Esophagus squamous epithelium (tissue), 5 donors: Measurements from ENCODE around the gene RPL12. TPM values are rescaled to one million over a fixed set of nuclear protein-coding genes. Genes with fewer than 3 reads are reported as not detected.

ENCODE experiments used
- DNase-seq: peaks from one replicate; lab custom pipeline; 2025; lab: John Stamatoyannopoulos, UW
- H3K27ac ChIP-seq, 4 donors: fragments of 200-600 bp; sonication (generic); one replicate each; pipeline ENCODE4 v1.5.1; 2016 to 2019; ENCODE audit warnings: mild to moderate bottlenecking in 1 of 4
- H3K27me3 ChIP-seq, 4 donors: fragments of 200-600 bp; sonication (generic); 1 replicate in 3 of 4; 2 replicates in 1 of 4; pipeline versions ENCODE4 v1.5.1 to v1.6.0; 2017 to 2021; ENCODE audit warnings: antibody characterized with exemption in 1 of 4
- H3K36me3 ChIP-seq, 3 donors: fragments of 200-600 bp; sonication (generic); one replicate each; pipeline ENCODE4 v1.5.1; 2016 to 2019
- H3K4me1 ChIP-seq, 3 donors: fragments of 200-600 bp; sonication (generic); one replicate each; pipeline ENCODE4 v1.5.1; 2017 to 2019
- H3K4me3 ChIP-seq, 4 donors: fragments of 200-600 bp; sonication (generic); 1 replicate in 3 of 4; 2 replicates in 1 of 4; pipeline ENCODE4 v1.5.1; 2016 to 2019; ENCODE audit warnings: mild to moderate bottlenecking in 2 of 4, moderate library complexity in 1 of 4
- H3K9me3 ChIP-seq, 3 donors: fragments of 200-600 bp; sonication (generic); one replicate each; pipeline ENCODE4 v1.5.1; 2016 to 2019
- POLR2A ChIP-seq, 4 donors: fragments of 450-650 bp; IDR thresholded peaks; one replicate each; pipeline ENCODE4 v1.6.1; 2017; ENCODE audit warnings: antibody characterized with exemption in 4 of 4, mild to moderate bottlenecking in 4 of 4, moderate library complexity in 3 of 4
- WGBS, 2 donors: methylation state at CpG; one replicate each; pipeline ENCODE4 v1.1.5; 2018; 5-methylcytosine and 5-hydroxymethylcytosine counted together
- intact Hi-C: fragments of 100-400 bp; cut with DNase I; formaldehyde crosslinking; loops from one replicate; pipeline ENCODE4 v1.15.0; 2022
- total RNA-seq, 4 donors: library from RNA; depleted of rRNA; stranded (reverse); fragments of >200 nt; gene quantifications; one replicate each; pipeline ENCODE4 v1.1.0, GENCODE V29; 2016
- TF ChIP-seq, protein P1 (sequence below), 6 experiments: fragments of 450-650 bp in 4 of 6; fragments of 200-600 bp in 2 of 6; sonication (generic) in 2 of 6; IDR thresholded peaks; one replicate each; pipeline ENCODE4 v1.5.1; 2016 to 2019; ENCODE audit warnings: antibody characterized with exemption in 6 of 6, mild to moderate bottlenecking in 4 of 6, moderate library complexity in 4 of 6
- donor health status: DM: yes; HTN: yes; CAD: no.

The RPL12 gene
- total RNA-seq, 4 donors from 2014 or later, result 1,192 to 3,474 (median 2,165) TPM

DNA sequence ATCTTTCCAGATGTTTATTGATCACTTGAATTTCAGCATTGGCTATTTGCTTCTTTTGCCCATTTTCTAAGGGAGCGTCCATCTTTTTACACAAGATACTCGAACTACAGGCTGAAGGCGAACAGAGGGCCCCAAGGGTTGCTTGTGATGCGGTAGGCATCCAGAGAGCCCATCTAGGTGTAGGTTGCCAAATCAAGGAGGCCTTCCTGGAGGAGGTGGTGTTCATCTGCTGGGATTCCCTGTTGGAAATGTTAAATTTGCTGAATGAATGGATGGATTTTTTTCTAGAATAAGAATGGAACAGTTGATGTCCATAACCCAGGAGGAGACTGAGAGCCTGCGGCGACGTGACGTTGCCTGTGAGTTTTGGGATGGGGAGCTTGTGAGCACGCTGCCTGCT lies 31.5 kb upstream of the RPL12 start:
- no peaks in the 10 kb centered on the region for H3K27me3 ChIP-seq
- H3K27ac ChIP-seq, result no peak overlapping the region
- no peak overlapping the region for H3K4me3 ChIP-seq
- H3K36me3 ChIP-seq, result peaks cover 25 to 99% (median 33%) of the 10 kb centered on the region in 3 donors
- intact Hi-C loops, result no loop called here
- TF ChIP-seq POLR2A (IDR thresholded peaks at IDR 0.05), result no peak
- TF ChIP-seq, protein P1, sequence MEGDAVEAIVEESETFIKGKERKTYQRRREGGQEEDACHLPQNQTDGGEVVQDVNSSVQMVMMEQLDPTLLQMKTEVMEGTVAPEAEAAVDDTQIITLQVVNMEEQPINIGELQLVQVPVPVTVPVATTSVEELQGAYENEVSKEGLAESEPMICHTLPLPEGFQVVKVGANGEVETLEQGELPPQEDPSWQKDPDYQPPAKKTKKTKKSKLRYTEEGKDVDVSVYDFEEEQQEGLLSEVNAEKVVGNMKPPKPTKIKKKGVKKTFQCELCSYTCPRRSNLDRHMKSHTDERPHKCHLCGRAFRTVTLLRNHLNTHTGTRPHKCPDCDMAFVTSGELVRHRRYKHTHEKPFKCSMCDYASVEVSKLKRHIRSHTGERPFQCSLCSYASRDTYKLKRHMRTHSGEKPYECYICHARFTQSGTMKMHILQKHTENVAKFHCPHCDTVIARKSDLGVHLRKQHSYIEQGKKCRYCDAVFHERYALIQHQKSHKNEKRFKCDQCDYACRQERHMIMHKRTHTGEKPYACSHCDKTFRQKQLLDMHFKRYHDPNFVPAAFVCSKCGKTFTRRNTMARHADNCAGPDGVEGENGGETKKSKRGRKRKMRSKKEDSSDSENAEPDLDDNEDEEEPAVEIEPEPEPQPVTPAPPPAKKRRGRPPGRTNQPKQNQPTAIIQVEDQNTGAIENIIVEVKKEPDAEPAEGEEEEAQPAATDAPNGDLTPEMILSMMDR (IDR thresholded peaks at IDR 0.05), result no peak
- 99 to 100% methylated on average over 9 of the region's 9 CpGs for WGBS, 2 donors
- no peaks in the 10 kb centered on the region for H3K9me3 ChIP-seq
- no peak for DNase-seq
- H3K4me1 ChIP-seq, result no peaks in the 10 kb centered on the region

DNA sequence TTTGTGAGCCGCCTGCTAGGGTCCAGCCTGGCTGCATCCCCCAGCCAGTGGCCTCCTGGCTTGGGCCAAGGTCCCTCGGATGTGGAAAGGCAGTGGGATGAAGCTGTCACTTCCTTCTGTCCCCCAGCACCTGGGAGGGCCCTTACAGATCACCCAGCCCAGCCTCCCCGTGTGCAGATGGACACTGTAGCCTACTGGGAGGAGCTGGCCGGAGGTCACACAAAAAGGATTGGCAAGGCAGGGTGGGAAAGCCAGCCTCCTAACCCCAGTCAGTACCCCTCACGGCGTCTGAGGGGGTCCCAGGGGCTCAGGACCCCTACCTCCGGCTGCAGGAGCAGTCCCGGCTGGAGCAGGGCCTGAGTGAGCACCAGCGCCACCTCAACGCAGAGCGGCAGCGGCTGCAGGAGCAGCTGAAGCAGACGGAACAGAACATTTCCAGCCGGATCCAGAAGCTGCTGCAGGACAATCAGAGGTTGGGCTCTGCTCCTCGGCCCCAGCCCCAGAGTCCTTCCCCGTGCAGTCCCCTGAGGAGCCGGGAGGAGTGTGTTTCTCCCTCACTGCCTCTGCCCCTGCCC lies 28.4 kb upstream of the RPL12 start:
- H3K27me3 ChIP-seq, result no peaks in the 10 kb centered on the region
- H3K4me1 ChIP-seq, result no peaks in the 10 kb centered on the region
- H3K36me3 ChIP-seq, result peaks cover 16 to 90% (median 30%) of the 10 kb centered on the region in 3 donors
- no peaks in the 10 kb centered on the region for H3K9me3 ChIP-seq
- no peak overlapping the region for H3K27ac ChIP-seq
- no peak for TF ChIP-seq POLR2A (IDR thresholded peaks at IDR 0.05)
- TF ChIP-seq, protein P1 (IDR thresholded peaks at IDR 0.05), result no peak
- WGBS, 2 donors, result 60 to 80% methylated on average over 2 of the region's 17 CpGs
- no peak overlapping the region for H3K4me3 ChIP-seq
- intact Hi-C loops, result no loop called here
- no peak for DNase-seq

DNA sequence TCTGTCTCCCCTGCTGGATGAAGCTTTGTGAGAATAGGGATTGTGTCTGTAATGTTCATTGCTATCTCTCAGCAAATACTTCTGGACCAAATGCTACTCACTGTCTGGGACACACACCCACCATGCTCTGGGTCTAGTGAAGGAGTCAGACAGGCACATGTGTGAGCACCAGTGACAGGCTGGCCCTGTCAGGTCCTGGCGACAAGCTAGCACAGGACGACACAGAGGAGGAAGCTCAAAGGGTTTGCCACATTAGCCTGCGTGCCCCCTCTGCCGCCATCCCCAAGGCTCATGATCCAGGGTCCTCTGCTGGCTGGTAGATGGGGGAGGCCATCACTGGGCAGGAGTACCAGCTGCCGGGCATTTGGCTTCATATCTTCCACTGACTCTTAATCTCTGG lies 23.4 kb upstream of the RPL12 start:
- no peak overlapping the region for H3K27ac ChIP-seq
- H3K9me3 ChIP-seq, result no peaks in the 10 kb centered on the region
- WGBS, 2 donors, result 64 to 95% methylated on average over 4 of the region's 5 CpGs
- intact Hi-C loops, result no loop called here
- H3K4me3 ChIP-seq, result no peak overlapping the region
- no peak for TF ChIP-seq POLR2A (IDR thresholded peaks at IDR 0.05)
- TF ChIP-seq, protein P1 (IDR thresholded peaks at IDR 0.05), result no peak
- no peak for DNase-seq
- no peaks in the 10 kb centered on the region for H3K4me1 ChIP-seq
- peaks cover 12 to 84% (median 14%) of the 10 kb centered on the region in 3 donors for H3K36me3 ChIP-seq
- no peaks in the 10 kb centered on the region for H3K27me3 ChIP-seq

DNA sequence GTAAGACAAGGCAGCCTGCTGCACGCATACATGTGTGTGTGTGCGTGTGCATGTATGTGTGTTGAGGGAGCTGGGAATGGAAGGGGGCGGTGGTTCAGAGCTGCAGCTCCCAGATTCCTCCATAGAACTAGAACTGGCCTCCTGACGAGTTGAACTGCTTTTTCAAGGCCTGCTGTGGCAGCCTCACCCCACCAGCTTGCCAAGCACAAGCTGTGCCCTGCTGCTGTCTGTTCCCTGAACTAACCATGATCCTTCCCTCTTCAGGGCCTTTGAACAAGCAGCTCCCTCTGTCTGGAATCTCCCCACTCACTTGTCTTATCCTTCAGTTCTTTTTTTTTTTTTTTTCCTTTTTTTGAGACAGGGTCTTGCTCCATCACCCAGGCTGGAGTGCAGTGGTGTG lies 22.7 kb upstream of the RPL12 start:
- H3K27ac ChIP-seq, result no peak overlapping the region
- TF ChIP-seq POLR2A (IDR thresholded peaks at IDR 0.05), result no peak
- TF ChIP-seq, protein P1 (IDR thresholded peaks at IDR 0.05), result no peak
- DNase-seq, result no peak
- intact Hi-C loops, result no loop called here
- H3K36me3 ChIP-seq, result peaks cover 5 to 84% (median 8%) of the 10 kb centered on the region in 3 donors
- no peaks in the 10 kb centered on the region for H3K9me3 ChIP-seq
- H3K27me3 ChIP-seq, result no peaks in the 10 kb centered on the region
- H3K4me1 ChIP-seq, result no peaks in the 10 kb centered on the region
- 67 to 88% methylated on average over 2 to 4 of the region's 4 CpGs for WGBS, 2 donors
- no peak overlapping the region for H3K4me3 ChIP-seq

DNA sequence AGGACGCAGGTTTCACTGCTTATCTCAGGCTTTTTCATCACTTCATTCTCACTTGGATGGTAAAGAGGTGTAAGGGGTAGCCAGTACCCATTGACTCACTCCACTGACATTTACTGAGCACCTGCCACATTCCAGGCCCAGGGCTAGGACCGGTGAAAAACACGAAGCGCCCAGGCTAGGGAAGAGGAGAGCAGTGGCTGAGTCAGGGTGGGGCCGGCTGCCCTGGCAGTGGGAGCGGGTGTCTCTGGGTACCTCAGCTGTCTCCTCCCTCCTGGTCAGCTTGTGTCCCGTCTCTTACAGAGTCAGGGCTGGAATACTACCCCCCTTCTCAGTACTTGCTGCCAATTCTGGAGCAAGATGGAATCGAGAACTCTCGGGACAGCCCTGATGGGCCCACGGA lies 22.3 kb upstream of the RPL12 start:
- DNase-seq, result no peak
- H3K4me1 ChIP-seq, result no peaks in the 10 kb centered on the region
- TF ChIP-seq POLR2A (IDR thresholded peaks at IDR 0.05), result no peak
- TF ChIP-seq, protein P1 (IDR thresholded peaks at IDR 0.05), result no peak
- H3K27ac ChIP-seq, result no peak overlapping the region
- no peaks in the 10 kb centered on the region for H3K9me3 ChIP-seq
- no peak overlapping the region for H3K4me3 ChIP-seq
- WGBS, 2 donors, result 88 to 89% methylated on average over 7 to 10 of the region's 10 CpGs
- H3K36me3 ChIP-seq, result peaks cover 2 to 84% (median 3%) of the 10 kb centered on the region in 3 donors
- H3K27me3 ChIP-seq, result no peaks in the 10 kb centered on the region
- intact Hi-C loops, result no loop called here
